ENCODE measurements around the gene RNF13. TPM values are rescaled to one million over a fixed set of nuclear protein-coding genes. Genes with fewer than 3 reads are reported as not detected.
"Not testable (repeated sequence)": the region's sequence is repeated elsewhere in the genome, so short reads cannot be mapped to it uniquely, and the experiment has no call there.

RNF13 gene
- total RNA-seq, 2 donors from 2014 or later = 51.9 to 84.0 TPM

- H3K27ac ChIP-seq = no peak overlapping the region
- ATAC-seq (ENCODE audit: insufficient number of reproducible peaks, low FRiP score, low read depth) (no peak), DNase-seq (ENCODE audit: low spot score) (no peak)
- H3K4me1 ChIP-seq (ENCODE audit: control insufficient read depth in 1 of 2, low read depth in 2 of 2) = peaks cover 10 to 16% of the 10 kb centered on the region in 2 donors
- H3K27me3 ChIP-seq (replicated peaks; ENCODE audit: insufficient read depth) = no peaks in the 10 kb centered on the region
- H3K9me3 ChIP-seq = peaks cover 3% of the 10 kb centered on the region
- H3K36me3 ChIP-seq = no peaks in the 10 kb centered on the region
- no peak overlapping the region for H3K4me3 ChIP-seq
- TF ChIP-seq CTCF (IDR thresholded peaks at IDR 0.05) = no peak
Observed at GRCh38 chr3:149941186-149941585, 128.2 kb downstream of the RNF13 start.

- no peak for DNase-seq (ENCODE audit: low spot score)
- Histone ChIP-seq H3K27ac (no peak overlapping the region), H3K4me1 (ENCODE audit: control insufficient read depth in 1 of 2, low read depth in 2 of 2) (peaks cover 10 to 23% of the 10 kb centered on the region in 2 donors), H3K36me3 (no peaks in the 10 kb centered on the region), H3K4me3 (no peak overlapping the region), H3K27me3 (replicated peaks; ENCODE audit: insufficient read depth) (no peaks in the 10 kb centered on the region), H3K9me3 (peaks cover 3% of the 10 kb centered on the region)
- no peak for TF ChIP-seq CTCF (IDR thresholded peaks at IDR 0.05)
- ATAC-seq (ENCODE audit: insufficient number of reproducible peaks, low FRiP score, low read depth) = no peak
Observed at GRCh38 chr3:149941946-149942345, 128.9 kb downstream of the RNF13 start.

GRCh38 chr3:149942409-149942808 is 129.4 kb downstream of the RNF13 start:
- DNase-seq (ENCODE audit: low spot score) (no peak), ATAC-seq (ENCODE audit: insufficient number of reproducible peaks, low FRiP score, low read depth) (no peak)
- no peak for TF ChIP-seq CTCF (IDR thresholded peaks at IDR 0.05)
- Histone ChIP-seq H3K27me3 (replicated peaks; ENCODE audit: insufficient read depth) (no peaks in the 10 kb centered on the region), H3K36me3 (no peaks in the 10 kb centered on the region), H3K4me1 (ENCODE audit: control insufficient read depth in 1 of 2, low read depth in 2 of 2) (peaks cover 10 to 28% of the 10 kb centered on the region in 2 donors), H3K4me3 (no peak overlapping the region), H3K9me3 (peaks cover 3% of the 10 kb centered on the region), H3K27ac (no peak overlapping the region)

- H3K9me3 ChIP-seq; DNase-seq (ENCODE audit: low spot score); H3K36me3 ChIP-seq; H3K27me3 ChIP-seq (replicated peaks; ENCODE audit: insufficient read depth); H3K27ac ChIP-seq; H3K4me3 ChIP-seq; ATAC-seq (ENCODE audit: insufficient number of reproducible peaks, low FRiP score, low read depth): not testable (repeated sequence)
- peaks cover 10 to 24% of the 10 kb centered on the region in 2 donors for H3K4me1 ChIP-seq (ENCODE audit: control insufficient read depth in 1 of 2, low read depth in 2 of 2)
Observed at GRCh38 chr3:149943966-149944365, 131.0 kb downstream of the RNF13 start.

GRCh38 chr3:149947231-149947630 is 134.2 kb downstream of the RNF13 start:
- no peak for TF ChIP-seq CTCF (IDR thresholded peaks at IDR 0.05)
- Histone ChIP-seq H3K4me1 (ENCODE audit: control insufficient read depth in 1 of 2, low read depth in 2 of 2) (peaks cover 0 to 13% of the 10 kb centered on the region in 2 donors), H3K9me3 (peaks cover 3% of the 10 kb centered on the region), H3K4me3 (no peak overlapping the region), H3K27ac (no peak overlapping the region), H3K36me3 (no peaks in the 10 kb centered on the region), H3K27me3 (replicated peaks; ENCODE audit: insufficient read depth) (no peaks in the 10 kb centered on the region)
- DNase-seq (ENCODE audit: low spot score) (no peak), ATAC-seq (ENCODE audit: insufficient number of reproducible peaks, low FRiP score, low read depth) (no peak)

GRCh38 chr3:149949181-149949580 is 136.2 kb downstream of the RNF13 start:
- Histone ChIP-seq H3K27ac (no peak overlapping the region), H3K9me3 (peaks cover 3% of the 10 kb centered on the region), H3K27me3 (replicated peaks; ENCODE audit: insufficient read depth) (no peaks in the 10 kb centered on the region), H3K4me3 (no peak overlapping the region), H3K36me3 (no peaks in the 10 kb centered on the region), H3K4me1 (ENCODE audit: control insufficient read depth in 1 of 2, low read depth in 2 of 2) (peaks cover 5 to 16% of the 10 kb centered on the region in 2 donors)
- DNase-seq (ENCODE audit: low spot score) (no peak), ATAC-seq (ENCODE audit: insufficient number of reproducible peaks, low FRiP score, low read depth) (no peak)
- TF ChIP-seq CTCF (IDR thresholded peaks at IDR 0.05) = no peak
